HG03469 (cell line): ENCODE data around the gene ST6GALNAC6.

Experiments
- ATAC-seq: cut with Tn5 transposase; IDR thresholded peaks from one replicate; pipeline ENCODE4 v1.9.1; 2021; ENCODE audit warnings: mild to moderate bottlenecking, moderate library complexity, moderate number of reproducible peaks; ENCODE audit not compliant: unreplicated experiment

Gene ST6GALNAC6

GRCh38 chr9:127899128-127899943, at the start of gene ST6GALNAC6:
Gene ST6GALNAC6, minus strand, starts transcription at chr9:127899603. Its CDS starts 1,622 bp downstream, at chr9:127897981.
- ATAC-seq = no peak

GRCh38 chr9:127947841-127948710, 48.7 kb upstream of the ST6GALNAC6 start:
- ATAC-seq = no peak

- ATAC-seq = no peak
These were observed 47.3 kb upstream of the ST6GALNAC6 start for GRCh38 chr9:127946728-127947127.

GRCh38 chr9:127945942-127946341, 46.5 kb upstream of the ST6GALNAC6 start:
- no peak for ATAC-seq

- ATAC-seq = no peak
These were observed 45.9 kb upstream of the ST6GALNAC6 start for GRCh38 chr9:127945338-127945737.

- no peak for ATAC-seq
These were observed 45.3 kb upstream of the ST6GALNAC6 start for GRCh38 chr9:127944586-127945218.

- no peak for ATAC-seq
These were observed 44.3 kb upstream of the ST6GALNAC6 start for GRCh38 chr9:127943731-127944144.

GRCh38 chr9:127943011-127943662, 43.7 kb upstream of the ST6GALNAC6 start:
- ATAC-seq = no peak

GRCh38 chr9:127942216-127943010, 43.0 kb upstream of the ST6GALNAC6 start:
- ATAC-seq = no peak

- no peak for ATAC-seq
These were observed 42.5 kb upstream of the ST6GALNAC6 start for GRCh38 chr9:127941961-127942215.

GRCh38 chr9:127941062-127941960, 41.9 kb upstream of the ST6GALNAC6 start:
- no peak for ATAC-seq

- ATAC-seq = no peak
These were observed 41.2 kb upstream of the ST6GALNAC6 start for GRCh38 chr9:127940593-127940992.

GRCh38 chr9:127938298-127938690, 38.9 kb upstream of the ST6GALNAC6 start:
- ATAC-seq = no peak

- ATAC-seq = peak; percentile 68
These were observed 38.2 kb upstream of the ST6GALNAC6 start, which contains the start of gene DPM2 for GRCh38 chr9:127937388-127938297. Gene DPM2, minus strand, starts transcription at chr9:127937854. Its CDS starts 34 bp downstream, at chr9:127937820.

GRCh38 chr9:127937056-127937387, 37.6 kb upstream of the ST6GALNAC6 start:
- ATAC-seq = no peak

- ATAC-seq = no peak
These were observed 37.0 kb upstream of the ST6GALNAC6 start for GRCh38 chr9:127936347-127936852.

- no peak for ATAC-seq
These were observed 36.4 kb upstream of the ST6GALNAC6 start for GRCh38 chr9:127935765-127936221.

GRCh38 chr9:127934986-127935385, 35.6 kb upstream of the ST6GALNAC6 start:
- no peak for ATAC-seq
